NCI-H187 (cell line): ENCODE results near the gene DDX51.

Experiments
- DNase-seq, 2 experiments: peaks; one replicate each; lab custom pipeline; 2025; lab: John Stamatoyannopoulos, UW

Gene DDX51

DNA sequence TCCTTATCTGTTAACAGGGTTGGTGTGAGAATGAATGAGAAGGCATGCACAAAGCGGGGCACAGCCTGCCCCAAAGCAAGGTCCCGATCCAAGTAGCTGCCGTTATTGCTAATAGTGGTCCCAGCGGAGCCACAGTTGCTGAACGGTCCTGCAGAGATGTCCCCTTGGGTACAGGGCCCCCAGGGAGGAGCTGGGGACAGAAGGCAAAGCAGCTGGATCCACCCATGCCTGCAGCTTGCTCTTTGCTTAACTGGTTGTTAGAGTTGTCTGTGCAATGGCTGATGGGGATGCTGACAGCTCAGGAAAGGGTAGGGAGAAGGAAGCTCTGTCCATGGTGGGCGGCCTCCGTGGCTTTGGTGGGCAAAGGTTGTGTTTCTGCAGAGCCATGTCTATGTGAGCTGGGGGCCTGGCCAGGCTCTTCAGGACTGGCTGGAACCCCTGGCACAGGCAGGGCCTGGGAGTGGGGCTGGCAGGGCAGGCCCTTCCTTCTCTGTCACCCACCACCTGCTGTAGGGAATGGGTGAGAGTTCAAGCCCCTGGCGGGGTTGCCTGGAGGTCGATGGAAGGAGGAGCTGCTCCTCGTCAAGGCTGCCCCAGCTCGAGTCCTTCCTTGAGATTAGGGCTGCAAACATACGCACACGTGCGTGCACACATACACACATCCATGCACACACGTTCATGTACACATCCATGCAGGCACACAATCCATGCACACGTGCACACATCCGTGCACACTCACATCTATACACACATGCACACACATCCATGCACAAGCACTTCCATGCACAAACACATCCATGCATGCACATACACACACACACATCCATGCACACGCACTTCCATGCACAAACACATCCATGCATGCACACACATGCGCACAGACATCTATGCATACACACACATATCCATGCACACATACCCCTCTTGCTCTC is 35.6 kb upstream of the DDX51 start:
- DNase-seq = no peak

GRCh38 chr12:132178801-132179401 is 34.8 kb upstream of the DDX51 start:
- peak; percentile 32 to 60 for DNase-seq

DNA sequence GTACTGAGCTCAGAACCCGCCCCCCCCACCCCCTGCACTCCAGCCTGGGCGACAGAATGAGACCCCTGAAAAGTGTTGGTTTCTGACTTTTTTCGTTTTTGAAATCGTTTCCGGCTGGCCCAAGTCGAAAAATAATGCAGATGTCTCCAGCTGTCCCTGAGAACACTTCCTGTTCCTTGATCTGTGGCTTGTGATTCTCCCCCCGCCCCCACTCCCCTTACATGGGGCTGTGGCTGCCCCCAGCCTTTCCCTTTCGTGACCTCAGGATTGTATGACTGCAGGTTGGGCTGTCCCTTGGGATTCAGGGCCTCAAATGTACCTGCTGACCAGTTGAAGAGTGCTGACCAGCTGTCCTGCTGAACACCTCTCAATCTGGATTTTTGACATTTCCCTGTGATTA is 34.2 kb upstream of the DDX51 start:
- no peak for DNase-seq

DNA sequence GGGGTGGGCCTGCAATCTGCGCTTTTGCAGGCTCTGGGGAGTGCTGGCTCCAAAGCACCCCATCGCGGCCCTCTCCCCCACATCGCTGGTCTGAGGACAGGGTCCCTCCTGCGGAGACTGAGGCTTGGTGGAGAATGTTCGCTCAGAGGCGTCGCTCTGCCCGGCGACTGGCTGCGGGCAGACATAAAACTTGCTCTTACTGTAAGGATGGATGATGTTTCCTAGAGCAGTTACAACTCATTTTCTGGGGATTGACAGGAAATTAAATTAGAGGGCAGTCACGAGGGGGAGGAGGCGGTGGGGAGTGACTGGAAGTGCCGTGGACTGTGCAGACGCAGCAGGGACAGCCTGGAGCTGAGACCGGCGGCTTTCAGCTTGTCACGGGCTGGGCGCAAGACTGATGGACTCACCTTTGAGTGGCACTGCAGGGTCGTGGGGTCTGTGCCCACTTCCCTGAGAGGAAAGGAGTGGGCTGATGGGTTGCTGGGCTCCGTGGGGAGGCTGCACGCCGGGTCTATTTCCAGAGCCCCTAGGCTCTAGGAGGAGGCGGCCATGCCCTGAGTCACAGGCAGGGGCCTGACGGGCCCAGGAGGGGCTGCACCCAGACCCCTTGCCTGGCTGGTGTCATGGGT is 32.9 kb upstream of the DDX51 start:
- DNase-seq = no peak

GRCh38 chr12:132176385-132176919 is 32.3 kb upstream of the DDX51 start:
- DNase-seq = no peak

- no peak for DNase-seq
These were observed 31.6 kb upstream of the DDX51 start for GRCh38 chr12:132175496-132176384.

- no peak for DNase-seq
These were observed 30.8 kb upstream of the DDX51 start for GRCh38 chr12:132174839-132175490.

DNA sequence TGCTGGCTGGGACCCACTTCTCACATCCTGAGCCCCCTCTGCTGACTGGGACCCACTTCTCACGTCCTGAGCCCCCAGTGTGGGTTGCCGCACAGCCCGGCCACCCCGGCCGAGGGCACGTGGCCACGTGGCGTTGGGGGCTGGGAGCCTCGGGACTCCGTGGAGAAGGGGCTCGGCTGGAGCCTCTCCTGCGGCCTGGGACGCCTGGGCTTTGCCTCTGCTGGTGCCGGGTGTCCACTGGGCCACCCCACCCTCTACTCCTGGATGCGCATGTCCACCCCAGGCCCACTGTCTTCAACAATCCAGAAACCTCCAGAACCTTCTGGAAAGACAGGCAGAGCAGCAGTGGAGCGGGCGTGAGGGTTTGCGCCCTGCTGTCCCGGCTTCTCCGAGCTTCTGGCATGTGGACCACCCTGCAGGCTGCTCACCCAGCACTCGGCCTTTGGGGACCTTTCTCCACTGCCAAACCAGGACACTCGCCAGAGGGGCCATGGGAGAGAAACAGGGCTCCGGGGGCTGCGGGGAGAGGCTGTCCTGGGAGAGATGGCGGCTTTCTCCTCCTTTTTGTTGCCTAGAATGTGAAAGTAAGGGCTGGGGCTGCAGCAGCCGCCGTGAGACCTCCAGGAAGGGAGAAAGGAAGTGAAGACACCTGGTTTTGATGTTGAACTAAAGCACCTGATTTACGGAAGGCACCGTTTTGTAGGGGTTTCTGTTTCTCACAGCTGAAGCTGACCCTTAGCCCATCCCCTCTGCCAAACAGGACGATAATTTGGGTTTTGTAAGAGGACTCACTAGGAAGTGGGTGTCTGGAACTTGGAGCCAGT is 30.1 kb upstream of the DDX51 start:
- no peak for DNase-seq

- peak; percentile 45 to 88 for DNase-seq
These were observed 29.3 kb upstream of the DDX51 start for GRCh38 chr12:132173135-132174014.

DNA sequence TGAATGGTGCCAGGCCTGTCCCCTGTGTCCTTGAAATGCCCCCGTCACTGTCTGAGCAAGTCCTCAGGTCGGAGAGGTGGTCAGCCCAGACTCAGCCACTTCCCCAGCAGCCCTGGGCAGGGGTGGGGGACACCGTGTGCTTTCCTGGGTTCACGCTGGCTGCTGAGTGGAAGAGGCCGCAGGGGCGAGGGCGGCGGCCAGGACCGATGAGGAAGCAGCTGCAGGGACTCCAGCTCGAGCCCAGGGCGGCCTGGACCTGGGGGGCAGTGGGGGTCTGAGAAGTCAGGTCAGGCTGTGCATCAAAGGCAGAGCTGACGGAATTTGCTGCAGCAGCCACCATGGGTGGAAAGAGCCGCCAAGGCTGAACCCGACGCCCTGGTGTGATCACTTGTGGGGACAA is 28.5 kb upstream of the DDX51 start:
- DNase-seq = no peak

GRCh38 chr12:132171968-132172521 is 27.9 kb upstream of the DDX51 start:
- DNase-seq = no peak

DNA sequence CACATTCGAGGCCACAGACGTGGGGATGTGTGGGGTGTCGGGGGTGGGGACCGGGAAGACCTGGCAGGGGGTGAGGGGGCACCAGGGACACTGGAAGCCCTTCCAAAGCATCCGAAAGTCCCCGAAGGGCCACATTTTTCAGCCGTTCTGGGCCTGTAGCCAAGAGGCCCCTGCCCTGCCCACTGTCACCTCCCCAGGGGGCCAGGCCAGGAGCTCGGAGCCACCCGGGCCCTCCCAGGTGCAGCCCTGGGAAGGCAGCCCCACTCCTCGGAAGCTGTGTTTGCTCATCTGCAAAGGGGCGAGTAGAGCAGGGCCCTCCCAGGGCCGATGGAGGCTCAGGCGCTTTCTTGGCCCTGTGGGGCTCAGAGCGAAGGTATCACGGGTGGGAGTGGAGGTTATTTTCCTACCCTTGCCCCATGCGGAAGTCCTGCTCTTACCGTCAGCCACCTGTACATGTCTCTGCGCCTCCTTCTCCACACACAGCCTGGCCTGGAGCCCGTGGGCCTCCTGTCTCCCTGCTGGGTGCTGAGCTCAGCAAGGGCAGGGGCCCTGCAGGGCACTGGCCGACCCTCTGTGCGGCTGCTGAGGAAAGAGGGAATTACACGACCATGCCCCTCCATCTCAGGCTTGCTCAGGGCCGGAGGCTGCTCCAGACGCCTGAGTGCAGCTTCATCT is 27.3 kb upstream of the DDX51 start:
- DNase-seq = no peak

- no peak for DNase-seq
These were observed 26.6 kb upstream of the DDX51 start for GRCh38 chr12:132170637-132171292.

GRCh38 chr12:132170094-132170636 is 26.0 kb upstream of the DDX51 start:
- DNase-seq = peak in 1 of 2 experiments; percentile 23

GRCh38 chr12:132169376-132169775 is 25.3 kb upstream of the DDX51 start:
- DNase-seq = no peak

GRCh38 chr12:132168311-132169031 is 24.4 kb upstream of the DDX51 start:
- no peak for DNase-seq
